Middle frontal gyrus (tissue), 1 donor: ENCODE data around the gene DHRS7.
"Not testable (repeated sequence)": the region's sequence is repeated elsewhere in the genome, so short reads cannot be mapped to it uniquely, and the experiment has no call there.

Source experiments
- DNase-seq: peaks from one replicate; pipeline ENCODE4 v3.0.0-alpha.2; 2015; ENCODE audit warnings: low spot score; ENCODE audit errors: extremely low spot score

Gene DHRS7

GRCh38 chr14:60151715-60152114 lies 13.5 kb downstream of the DHRS7 start:
- peak; percentile 23 for DNase-seq

GRCh38 chr14:60134702-60135101 lies 30.5 kb downstream of the DHRS7 start:
- DNase-seq: no peak

GRCh38 chr14:60133487-60133886 lies 31.7 kb downstream of the DHRS7 start:
- no peak for DNase-seq

GRCh38 chr14:60125918-60126317 lies 39.3 kb downstream of the DHRS7 start:
- no peak for DNase-seq

- no peak for DNase-seq
Observed at GRCh38 chr14:60116181-60116580, 49.0 kb downstream of the DHRS7 start.

GRCh38 chr14:60114881-60115280 lies 50.3 kb downstream of the DHRS7 start:
- DNase-seq: no peak

GRCh38 chr14:60111732-60112131 lies 53.5 kb downstream of the DHRS7 start:
- DNase-seq: no peak

- no peak for DNase-seq
Observed at GRCh38 chr14:60107477-60107876, 57.7 kb downstream of the DHRS7 start.

GRCh38 chr14:60106339-60106738 lies 58.9 kb downstream of the DHRS7 start:
- DNase-seq: no peak

GRCh38 chr14:60102389-60102788 lies 62.8 kb downstream of the DHRS7 start:
- no peak for DNase-seq

GRCh38 chr14:60101786-60102185 lies 63.4 kb downstream of the DHRS7 start:
- no peak for DNase-seq

- not testable (repeated sequence) for DNase-seq
Observed at GRCh38 chr14:60099855-60100254, 65.3 kb downstream of the DHRS7 start.

GRCh38 chr14:60097974-60098373 lies 67.2 kb downstream of the DHRS7 start:
- no peak for DNase-seq

GRCh38 chr14:60095781-60096450 lies 69.3 kb downstream of the DHRS7 start:
- no peak for DNase-seq

GRCh38 chr14:60095231-60095630 lies 70.0 kb downstream of the DHRS7 start:
- no peak for DNase-seq

GRCh38 chr14:60094306-60094897 lies 70.8 kb downstream of the DHRS7 start:
- DNase-seq: no peak
